HepG2 (cell line): ENCODE measurements around the gene REPIN1. TPM values are rescaled to one million over a fixed set of nuclear protein-coding genes. Genes with fewer than 3 reads are reported as not detected.

Experiments
- CCAR2 ChIP-seq: fragments of 200-400 bp; formaldehyde crosslinking; optimal IDR thresholded peaks from 2 replicates; pipeline ENCODE3; 2018; ENCODE audit warnings: low read depth, mild to moderate bottlenecking, low read length, moderate library complexity
- STAT6 ChIP-seq: sonication (generic); formaldehyde crosslinking; IDR thresholded peaks from 2 replicates; pipeline ENCODE4 v1.4.0; 2020; ENCODE audit warnings: missing genetic modification reagents, mild to moderate bottlenecking, borderline replicate concordance
- ZFP91 ChIP-seq: sonication (generic); formaldehyde crosslinking; IDR thresholded peaks from 2 replicates; pipeline ENCODE4 v1.9.0; 2022; ENCODE audit warnings: missing genetic modification reagents, mild to moderate bottlenecking, borderline replicate concordance
- ZNF101 ChIP-seq: sonication (generic); formaldehyde crosslinking; IDR thresholded peaks from 2 replicates; pipeline ENCODE4 v1.4.0; 2020; ENCODE audit warnings: mild to moderate bottlenecking, low read depth, missing genetic modification reagents, borderline replicate concordance
- ZNF274 ChIP-seq: sonication (generic); formaldehyde crosslinking; IDR thresholded peaks from 2 replicates; pipeline ENCODE4 v1.5.1; 2020; ENCODE audit warnings: mild to moderate bottlenecking, missing genetic modification reagents
- ZNF724P ChIP-seq: sonication (generic); formaldehyde crosslinking; IDR thresholded peaks from 2 replicates; pipeline ENCODE4 v1.8.0; 2022; ENCODE audit warnings: missing genetic modification reagents, borderline replicate concordance
- polyA plus RNA-seq, 8 experiments: library from polyadenylated mRNA; depleted of rRNA in 3 of 8; stranded (reverse) in 7 of 8; unstranded in 1 of 8; fragments of >200 nt; fragmentation: Illumina TruSeq in 4 of 8; extraction: Trizol in 4 of 8; gene quantifications; 2 replicates each; pipeline versions ENCODE4 v1.2.1 to v1.2.3, GENCODE V29; 2011 to 2016; ENCODE audit warnings: low read depth in 4 of 8, missing spikeins in 1 of 8, mixed read lengths in 1 of 8; ENCODE audit not compliant: insufficient read depth in 1 of 8
- total RNA-seq, 5 experiments: library from RNA; depleted of rRNA; stranded (reverse); fragments of >200 nt; fragmentation: Illumina TruSeq; extraction: Trizol; gene quantifications; 2 replicates each; pipeline ENCODE4 v1.2.3, GENCODE V29; 2016; ENCODE audit warnings: low read depth in 1 of 5

Gene REPIN1
- total and polyA plus RNA-seq, 2 of the 13 experiments (the other 11 are each of a cell fraction or from before 2014, with no cell fraction given), result 69.9 to 108 TPM

GRCh38 chr7:150322114-150322832 lies 46.3 kb upstream of the REPIN1 start (continued):
- TF ChIP-seq ZNF274 (CRISPR knock-in tag) (no peak), ZNF724P (CRISPR knock-in tag) (no peak), CCAR2 (no peak), STAT6 (CRISPR knock-in tag) (no peak), ZFP91 (CRISPR knock-in tag) (no peak), ZNF101 (CRISPR knock-in tag) (no peak)
- TF ChIP-seq, all 625 proteins: peak for 16
